OCI-LY1 (cell line): ENCODE results near the gene GOSR1.
"Not testable (repeated sequence)": the region's sequence is repeated elsewhere in the genome, so short reads cannot be mapped to it uniquely, and the experiment has no call there.

Source experiments
- H2AFZ ChIP-seq: fragments of 200-600 bp; sonication (generic), shearing (Covaris generic); 2 replicates; pipeline ENCODE4 v1.6.0; 2014; ENCODE audit warnings: antibody characterized with exemption, mild to moderate bottlenecking, low read length
- H3F3A ChIP-seq: fragments of 200-600 bp; sonication (generic), shearing (Covaris generic); 2 replicates; pipeline ENCODE4 v1.6.0; 2014; ENCODE audit warnings: mild to moderate bottlenecking, antibody characterized with exemption, low read length, moderate library complexity; ENCODE audit not compliant: insufficient read depth
- H3K27ac ChIP-seq: fragments of 200-600 bp; sonication (generic); 2 replicates; pipeline ENCODE4 v1.5.1; 2014; ENCODE audit warnings: low read length, mixed run types, mild to moderate bottlenecking, low read depth; ENCODE audit not compliant: poor library complexity, severe bottlenecking
- H3K27me3 ChIP-seq: fragments of 200-600 bp; sonication (generic); 2 replicates; pipeline ENCODE4 v1.6.0; 2014; ENCODE audit warnings: antibody characterized with exemption, mild to moderate bottlenecking, low read length, moderate library complexity; ENCODE audit not compliant: insufficient read depth
- H3K36me3 ChIP-seq: fragments of 200-600 bp; sonication (generic); 2 replicates; pipeline ENCODE4 v1.6.1; 2014; ENCODE audit warnings: mild to moderate bottlenecking, antibody characterized with exemption, low read length, moderate library complexity, mixed read lengths; ENCODE audit not compliant: insufficient read depth
- H3K4me1 ChIP-seq: fragments of 200-600 bp; sonication (generic); 2 replicates; pipeline ENCODE4 v1.5.1; 2014; ENCODE audit warnings: mild to moderate bottlenecking, low read length, moderate library complexity; ENCODE audit not compliant: insufficient read depth, severe bottlenecking
- H3K4me2 ChIP-seq: fragments of 200-600 bp; sonication (generic), shearing (Covaris generic); 2 replicates; pipeline ENCODE4 v1.6.1; 2014; ENCODE audit warnings: low read length
- H3K4me3 ChIP-seq: fragments of 200-600 bp; sonication (generic); 2 replicates; pipeline ENCODE4 v1.5.1; 2014; ENCODE audit warnings: low read length, low read depth, mild to moderate bottlenecking, mixed read lengths; ENCODE audit not compliant: poor library complexity, severe bottlenecking
- H3K79me2 ChIP-seq: fragments of 200-600 bp; shearing (Covaris generic); 2 replicates; pipeline ENCODE4 v1.6.1; 2016; ENCODE audit warnings: mixed run types, low read length, mixed read lengths; ENCODE audit not compliant: insufficient read depth
- H3K9ac ChIP-seq: fragments of 200-600 bp; sonication (generic), shearing (Covaris generic); 2 replicates; pipeline ENCODE4 v1.6.1; 2014; ENCODE audit warnings: mild to moderate bottlenecking, low read length, mixed read lengths
- H3K9me2 ChIP-seq: fragments of 200-600 bp; sonication (generic), shearing (Covaris generic); 2 replicates; pipeline ENCODE4 v1.6.1; 2014; ENCODE audit warnings: low read depth, mild to moderate bottlenecking, low read length, mixed read lengths
- H3K9me3 ChIP-seq: fragments of 200-600 bp; shearing (Covaris generic); 2 replicates; pipeline ENCODE4 v1.6.1; 2014; ENCODE audit warnings: low read length, mixed read lengths
- H4K20me1 ChIP-seq: fragments of 200-600 bp; sonication (generic), shearing (Covaris generic); 2 replicates; pipeline ENCODE4 v1.6.0; 2016; ENCODE audit warnings: mild to moderate bottlenecking, low read length; ENCODE audit not compliant: insufficient read depth
- CTCF ChIP-seq: fragments of 200-600 bp; sonication (generic), shearing (Covaris generic); IDR thresholded peaks from 2 replicates; pipeline ENCODE4 v1.5.1; 2017; ENCODE audit warnings: mild to moderate bottlenecking, antibody characterized with exemption, low read length, moderate library complexity, mixed read lengths
- EZH2 ChIP-seq: fragments of 200-600 bp; sonication (generic), shearing (Covaris generic); IDR thresholded peaks from 2 replicates; pipeline ENCODE4 v1.8.0; 2017; ENCODE audit warnings: borderline replicate concordance, mixed run types, mild to moderate bottlenecking, antibody characterized with exemption, low read length, moderate library complexity, mixed read lengths

Gene GOSR1

GRCh38 chr17:30526401-30526800 is 49.2 kb downstream of the GOSR1 start:
- no peak overlapping the region for H3K4me3 ChIP-seq
- no peaks in the 10 kb centered on the region for H4K20me1 ChIP-seq
- peaks cover 14% of the 10 kb centered on the region for H3K36me3 ChIP-seq
- H3K27me3 ChIP-seq: no peaks in the 10 kb centered on the region
- no peaks in the 10 kb centered on the region for H3F3A ChIP-seq
- no peaks in the 10 kb centered on the region for H3K4me1 ChIP-seq
- no peak overlapping the region for H3K27ac ChIP-seq
- no peak overlapping the region for H2AFZ ChIP-seq
- H3K79me2 ChIP-seq: no peaks in the 10 kb centered on the region
- H3K9me3 ChIP-seq: no peaks in the 10 kb centered on the region
- no peak overlapping the region for H3K4me2 ChIP-seq
- no peak overlapping the region for H3K9ac ChIP-seq
- no peaks in the 10 kb centered on the region for H3K9me2 ChIP-seq
- TF ChIP-seq CTCF: no peak
- TF ChIP-seq EZH2: no peak

- H4K20me1 ChIP-seq, H3K4me1 ChIP-seq, H3K9me3 ChIP-seq, H3F3A ChIP-seq, H3K4me2 ChIP-seq, H3K4me3 ChIP-seq, H3K36me3 ChIP-seq, H3K9ac ChIP-seq, H3K27me3 ChIP-seq, H3K79me2 ChIP-seq, H3K9me2 ChIP-seq, H2AFZ ChIP-seq, H3K27ac ChIP-seq: not testable (repeated sequence)
These were observed 51.5 kb downstream of the GOSR1 start for GRCh38 chr17:30528701-30529100.

GRCh38 chr17:30530346-30531025 is 53.3 kb downstream of the GOSR1 start:
- Histone ChIP-seq H2AFZ (no peak overlapping the region), H3K4me1 (no peaks in the 10 kb centered on the region), H3K9me3 (no peaks in the 10 kb centered on the region), H3K9ac (no peak overlapping the region), H3K79me2 (no peaks in the 10 kb centered on the region), H3K27ac (no peak overlapping the region), H3K9me2 (no peaks in the 10 kb centered on the region), H4K20me1 (no peaks in the 10 kb centered on the region), H3F3A (no peaks in the 10 kb centered on the region), H3K36me3 (no peaks in the 10 kb centered on the region; the same call in 1 of the 2 replicates), H3K4me2 (no peak overlapping the region), H3K27me3 (no peaks in the 10 kb centered on the region), H3K4me3 (no peak overlapping the region)
- TF ChIP-seq EZH2: no peak
- TF ChIP-seq CTCF: no peak

GRCh38 chr17:30532871-30533270 is 55.7 kb downstream of the GOSR1 start:
- Histone ChIP-seq H3F3A (no peaks in the 10 kb centered on the region), H3K9me2 (no peaks in the 10 kb centered on the region), H3K27me3 (no peaks in the 10 kb centered on the region), H4K20me1 (no peaks in the 10 kb centered on the region), H3K36me3 (no peaks in the 10 kb centered on the region; the same call in 1 of the 2 replicates), H3K4me3 (no peak overlapping the region), H3K27ac (no peak overlapping the region), H2AFZ (no peak overlapping the region), H3K9me3 (no peaks in the 10 kb centered on the region), H3K9ac (no peak overlapping the region), H3K4me1 (no peaks in the 10 kb centered on the region), H3K79me2 (no peaks in the 10 kb centered on the region), H3K4me2 (no peak overlapping the region)
- TF ChIP-seq CTCF: no peak
- TF ChIP-seq EZH2: no peak
